GM19455 (cell line): ENCODE data around the gene CNPY3.
A peak's percentile ranks its signal among the peaks of the same experiment; 100 is the strongest.

Source experiments
- ATAC-seq: cut with Tn5 transposase; IDR thresholded peaks from one replicate; pipeline ENCODE4 v1.9.1; 2021; ENCODE audit not compliant: unreplicated experiment

CNPY3 gene

DNA sequence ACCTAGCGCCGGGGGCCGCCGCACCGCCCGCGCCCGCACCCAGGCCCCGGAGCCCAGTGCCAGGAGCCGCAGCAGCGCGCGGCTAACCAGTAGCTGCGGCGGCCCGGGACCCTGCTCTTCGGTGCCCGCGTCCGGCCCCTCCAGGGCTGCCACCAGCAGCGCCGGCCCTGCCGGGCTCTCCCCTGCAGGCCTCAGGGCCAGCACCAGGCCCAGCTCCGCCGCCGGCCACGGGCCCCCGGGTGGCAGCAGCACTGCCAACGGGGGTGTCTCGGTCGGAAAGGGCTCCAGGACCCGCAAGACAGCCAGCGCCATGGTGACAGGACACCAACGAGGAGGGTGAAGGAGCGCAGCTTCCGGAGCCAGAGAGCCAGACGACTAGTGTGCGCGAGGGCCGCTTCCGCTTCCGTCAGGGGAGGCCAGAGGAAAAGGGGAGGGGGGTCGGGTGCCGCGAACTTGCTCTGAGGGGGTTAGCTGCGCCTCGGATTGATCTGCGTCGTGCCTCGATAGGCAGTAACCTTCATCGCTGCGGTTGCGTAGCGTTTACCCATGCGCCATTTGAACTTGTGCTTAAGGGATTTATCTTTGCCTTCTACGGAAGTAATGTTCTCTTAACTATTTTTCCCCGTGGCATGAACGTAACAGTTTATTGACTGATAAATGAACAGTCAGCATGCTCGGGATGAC lies 49.7 kb downstream of the CNPY3 start, which contains the start of gene PEX6:
TSS of gene PEX6 (minus strand) at position 343 of the 684 bp plus-strand sequence. CDS start at position 312, 31 bp downstream.
- ATAC-seq: peak; percentile 81

DNA sequence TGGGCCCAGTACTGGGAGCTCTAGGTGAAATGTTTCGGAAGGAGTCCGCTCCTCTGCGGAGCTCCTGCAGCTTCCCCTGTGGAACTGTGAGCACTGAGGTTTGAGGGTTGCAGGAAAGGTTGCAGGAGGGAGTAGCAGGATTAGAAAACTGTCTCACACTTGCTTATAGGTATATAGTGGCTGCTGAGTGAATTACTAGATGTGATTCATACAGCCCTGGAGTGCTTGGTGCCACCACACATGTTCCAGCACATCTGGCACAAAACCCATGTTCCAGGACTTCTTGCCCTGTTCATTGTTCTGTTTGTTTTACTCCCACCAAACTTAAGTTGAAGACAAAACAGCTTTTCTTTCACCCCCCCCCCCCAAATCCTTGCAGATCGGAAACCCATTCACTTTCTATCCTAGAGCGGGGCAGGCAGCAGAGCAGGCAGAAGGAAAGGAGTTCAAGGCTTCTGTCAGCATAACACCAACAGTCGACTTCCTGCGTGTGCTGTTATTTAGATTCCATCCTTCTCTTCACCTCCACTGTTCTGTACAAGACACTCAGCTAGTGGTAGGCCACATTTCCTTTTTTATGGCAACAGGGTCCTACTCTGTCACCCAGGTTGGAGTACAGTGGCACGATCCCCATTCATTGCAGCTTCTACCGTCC lies 50.4 kb downstream of the CNPY3 start:
- ATAC-seq: no peak

DNA sequence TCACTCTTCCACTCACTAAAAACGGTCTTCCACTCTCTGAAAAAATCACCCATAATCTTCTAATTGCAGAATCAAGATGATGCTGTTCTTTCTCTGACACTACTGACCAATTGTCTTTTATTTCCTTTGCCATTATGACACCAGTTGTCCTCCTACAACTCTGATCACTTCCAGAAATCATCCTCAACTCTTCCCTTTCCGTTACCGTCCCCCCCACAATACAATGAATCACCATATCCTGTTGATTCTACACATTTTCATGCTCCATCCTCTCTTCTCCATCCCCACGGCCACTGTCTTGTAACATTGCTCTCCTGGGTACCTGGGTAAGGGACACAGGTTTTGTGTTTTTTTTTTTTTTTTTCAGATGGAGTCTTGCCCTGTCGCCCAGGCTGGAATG lies 52.6 kb downstream of the CNPY3 start:
- no peak for ATAC-seq

DNA sequence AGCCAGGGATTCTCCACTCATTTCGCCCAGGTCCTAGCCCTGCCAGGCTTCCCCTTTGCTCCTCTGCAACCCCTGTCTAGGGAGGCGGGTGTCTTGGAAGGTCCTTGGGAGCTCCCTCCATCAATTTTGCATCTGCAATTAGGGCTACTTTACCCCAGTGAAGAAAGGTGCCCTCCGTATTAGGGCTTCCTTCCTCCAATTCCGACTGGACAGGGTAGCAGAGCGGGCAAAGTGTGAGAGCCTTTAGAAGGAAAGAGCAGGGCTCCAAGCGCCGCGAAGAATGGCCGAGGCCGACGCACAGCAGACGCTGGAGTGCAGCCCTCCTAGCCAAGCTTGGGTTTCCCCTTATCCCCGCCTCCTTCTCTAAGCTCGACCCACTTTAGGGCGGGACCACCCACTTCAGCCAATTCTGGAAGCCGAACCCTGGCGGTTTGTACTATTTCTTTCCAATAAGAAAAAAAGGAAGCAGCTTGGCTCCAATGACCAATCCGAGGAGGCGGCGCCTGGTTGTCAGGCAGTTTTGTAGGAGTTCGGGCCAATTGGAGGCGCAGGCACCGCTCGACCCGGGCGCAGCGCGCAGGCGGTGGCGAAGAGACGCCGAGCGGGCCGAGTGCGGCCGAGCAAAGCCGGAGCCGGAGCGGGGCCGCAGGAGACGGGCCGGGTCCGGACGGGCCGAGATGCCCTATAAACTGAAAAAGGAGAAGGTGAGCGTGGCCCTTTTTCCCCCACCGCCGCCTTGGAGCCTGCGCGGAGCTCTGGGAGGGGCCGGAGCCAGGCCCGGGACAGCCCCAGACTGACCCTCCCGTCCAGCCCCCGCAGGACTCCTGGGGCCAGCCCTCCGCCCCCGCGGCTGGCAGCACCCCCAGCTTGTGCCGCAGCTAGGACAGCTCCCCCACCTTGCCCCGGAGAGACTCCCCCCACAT lies 55.0 kb downstream of the CNPY3 start, which contains the start of gene PPP2R5D:
TSS of gene PPP2R5D (plus strand) at position 570 of the 923 bp plus-strand sequence. CDS start at position 678, 108 bp downstream.
- ATAC-seq: peak; percentile 93

DNA sequence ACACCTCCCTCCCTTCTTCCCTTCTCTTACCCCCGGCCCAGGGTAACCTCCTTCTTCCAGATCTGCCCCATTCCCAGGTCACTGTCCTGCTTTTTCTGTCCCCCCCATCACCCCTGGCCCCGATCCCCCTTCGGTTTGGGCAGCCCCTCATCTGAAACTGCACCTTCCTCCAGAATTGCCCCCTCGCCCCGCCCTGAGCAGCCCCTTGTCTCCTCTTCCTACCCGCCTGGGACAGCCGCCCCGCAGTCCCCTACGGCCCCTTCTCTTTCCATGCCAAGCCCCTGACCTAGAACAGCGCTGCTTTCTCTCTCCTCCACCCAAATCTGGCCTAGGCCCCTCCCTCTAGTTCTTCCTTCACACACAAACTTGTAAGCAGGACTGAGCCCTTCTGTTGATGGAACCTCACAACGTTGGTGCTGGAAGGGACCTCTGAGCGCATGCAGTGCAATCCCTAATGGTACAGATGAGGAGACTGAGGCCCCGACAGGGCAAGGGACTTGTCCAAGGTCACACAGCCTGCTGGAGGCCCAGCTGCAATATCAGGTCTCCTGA lies 55.7 kb downstream of the CNPY3 start:
- ATAC-seq: no peak

DNA sequence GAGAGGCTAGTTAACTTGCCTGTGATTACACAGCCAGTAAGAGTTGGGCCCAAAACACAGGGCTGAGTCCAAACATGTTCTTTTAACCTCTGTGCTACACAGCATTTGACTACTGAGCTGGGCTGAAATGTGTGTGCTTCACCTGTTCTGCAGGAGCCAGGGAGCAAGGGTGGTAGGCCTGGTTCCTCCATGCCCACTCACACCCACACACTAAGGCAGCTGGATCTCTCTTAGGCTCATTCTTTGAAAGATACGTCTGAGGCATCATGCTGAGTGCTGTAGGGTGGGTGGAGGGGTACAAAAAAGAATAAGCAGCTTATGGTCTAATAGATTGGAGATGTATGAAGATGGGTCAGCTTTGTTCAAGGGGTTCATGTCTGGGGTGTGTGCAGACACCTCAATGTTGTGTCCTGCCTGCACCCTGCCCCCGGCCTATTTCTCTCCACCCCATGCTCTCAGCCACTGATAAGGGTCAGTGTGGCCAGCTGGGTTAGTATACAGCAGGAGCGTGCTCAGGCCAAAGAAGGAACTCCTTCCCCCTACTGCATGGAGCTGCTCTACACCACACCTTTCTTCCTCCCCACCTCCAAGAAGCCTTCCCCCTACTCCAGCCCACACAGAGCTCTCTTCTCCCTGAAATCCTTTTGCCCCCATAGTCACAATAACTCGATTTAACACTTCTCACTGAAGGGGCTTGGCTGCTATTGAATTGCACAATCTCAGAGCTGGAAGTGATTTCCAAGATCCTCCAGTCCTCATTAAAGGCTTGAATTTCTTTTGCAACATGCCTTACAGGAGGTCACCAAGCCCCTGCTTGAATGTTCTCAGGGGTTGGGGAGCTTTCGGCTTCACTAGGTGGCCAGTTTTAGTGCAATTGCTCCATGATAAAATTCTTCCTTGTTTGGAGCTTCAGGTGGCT lies 58.5 kb downstream of the CNPY3 start:
- no peak for ATAC-seq

DNA sequence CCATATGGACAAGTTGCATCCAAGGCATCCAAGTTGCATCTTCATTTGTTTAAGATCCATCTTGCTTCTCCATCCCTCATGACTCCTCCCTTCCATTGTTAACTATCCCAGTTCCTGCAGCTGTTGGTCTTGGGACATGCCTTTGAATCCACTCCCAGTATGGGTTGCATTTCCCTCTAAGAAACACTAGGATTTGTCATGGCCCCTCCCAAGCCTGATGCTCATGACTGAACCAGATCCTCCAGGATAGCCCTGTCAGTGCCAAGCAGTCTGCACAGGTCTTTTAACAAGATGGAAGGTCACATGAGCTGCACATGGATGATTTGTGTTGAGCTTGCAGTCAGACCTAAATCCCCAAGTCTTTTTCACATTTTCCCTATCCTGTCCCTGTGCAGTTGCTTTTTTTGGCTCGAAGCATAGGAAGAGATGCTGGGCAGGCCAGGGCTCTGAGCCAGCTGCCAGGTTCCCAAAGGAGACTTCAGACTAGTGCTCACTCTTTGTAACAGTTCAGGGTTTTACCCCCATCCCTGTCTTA lies 59.3 kb downstream of the CNPY3 start:
- no peak for ATAC-seq
